T-cell (primary cell): Measurements from ENCODE around the gene TEX14. TPM values are rescaled to one million over a fixed set of nuclear protein-coding genes. Genes with fewer than 3 reads are reported as not detected.
"Not testable (repeated sequence)": the region's sequence is repeated elsewhere in the genome, so short reads cannot be mapped to it uniquely, and the experiment has no call there.

Experiments used
- ATAC-seq, 4 experiments: fragments of 200-7000 bp in 3 of 4; fragments of 150-1000 bp in 1 of 4; cut with Tn5 transposase; replicated peaks in 1 of 4; 1 replicate in 3 of 4; 2 replicates in 1 of 4; pipeline ENCODE4 v1.10.0; 2021; ENCODE audit warnings: moderate library complexity in 3 of 4, mild to moderate bottlenecking in 2 of 4, moderate number of reproducible peaks in 1 of 4
- CTCF ChIA-PET, 2 donors: fragments of 300-600 bp; sonication (Branson Sonifier 250); formaldehyde crosslinking; loops; one replicate each; lab custom pipeline; 2022; ENCODE audit warnings: antibody characterized with exemption in 2 of 2; lab: Charles Lee
- POLR2A ChIA-PET, 2 donors: fragments of 300-600 bp; sonication (Branson Sonifier 250); formaldehyde crosslinking; loops; one replicate each; lab custom pipeline; 2022; ENCODE audit warnings: antibody characterized with exemption in 2 of 2; lab: Charles Lee
- DNase-seq, 35 experiments: peaks; one replicate each; pipeline versions ENCODE4 v3.0.0 to v3.0.0-alpha.2; 2013 to 2023
- H3K27ac ChIP-seq: one replicate; pipeline ENCODE4 v1.5.1; 2013; ENCODE audit warnings: low read length
- H3K27me3 ChIP-seq, 2 experiments: replicated peaks in 1 of 2; 1 replicate in 1 of 2; 2 replicates in 1 of 2; pipeline versions ENCODE4 v1.6.1 to v1.7.0; 2013; ENCODE audit warnings: low read length in 1 of 2, mixed read lengths in 1 of 2; ENCODE audit not compliant: control insufficient read depth in 2 of 2, insufficient read depth in 2 of 2; ENCODE audit errors: extremely low read depth in 1 of 2
- H3K36me3 ChIP-seq, 2 donors: 1 replicate in 1 of 2; 2 replicates in 1 of 2; pipeline versions ENCODE4 v1.6.1 to v1.7.0; 2013; ENCODE audit warnings: low read length in 1 of 2; ENCODE audit not compliant: control insufficient read depth in 2 of 2, insufficient read depth in 1 of 2; ENCODE audit errors: extremely low read depth in 1 of 2
- H3K4me1 ChIP-seq, 2 experiments: 1 replicate in 1 of 2; 2 replicates in 1 of 2; pipeline versions ENCODE4 v1.6.1 to v1.7.0; 2013; ENCODE audit warnings: low read length in 2 of 2, mixed read lengths in 1 of 2; ENCODE audit not compliant: insufficient read depth in 2 of 2, control insufficient read depth in 1 of 2; ENCODE audit errors: extremely low read depth in 1 of 2
- H3K4me3 ChIP-seq, 2 donors: 1 replicate in 1 of 2; 2 replicates in 1 of 2; pipeline versions ENCODE4 v1.5.1 to v1.7.0; 2013; ENCODE audit warnings: mild to moderate bottlenecking in 2 of 2, low read length in 1 of 2, moderate library complexity in 1 of 2; ENCODE audit not compliant: control insufficient read depth in 1 of 2; ENCODE audit errors: extremely low read depth in 1 of 2
- H3K9me3 ChIP-seq: 2 replicates; pipeline ENCODE4 v1.7.0; 2013
- H3K27ac Mint-ChIP-seq, 2 donors: one replicate each; pipeline ENCODE4 v1.8.0; 2020 to 2021; ENCODE audit warnings: mild to moderate bottlenecking in 2 of 2, mixed read lengths in 2 of 2
- H3K27me3 Mint-ChIP-seq, 2 donors: one replicate each; pipeline ENCODE4 v1.8.0; 2021 to 2022; ENCODE audit warnings: mixed read lengths in 2 of 2
- H3K36me3 Mint-ChIP-seq: one replicate; pipeline ENCODE4 v1.8.0; 2021; ENCODE audit warnings: mixed read lengths
- H3K4me1 Mint-ChIP-seq, 3 donors: one replicate each; pipeline ENCODE4 v1.8.0; 2020 to 2022; ENCODE audit warnings: mixed read lengths in 3 of 3, mild to moderate bottlenecking in 1 of 3
- H3K4me3 Mint-ChIP-seq, 3 donors: one replicate each; pipeline ENCODE4 v1.8.0; 2020 to 2022; ENCODE audit warnings: mild to moderate bottlenecking in 3 of 3, mixed read lengths in 3 of 3, moderate library complexity in 3 of 3
- H3K9me3 Mint-ChIP-seq, 3 donors: one replicate each; pipeline ENCODE4 v1.8.0; 2020 to 2022; ENCODE audit warnings: mixed read lengths in 3 of 3
- WGBS: methylation state at CpG from one replicate; pipeline ENCODE4 v1.1.5; 2013; ENCODE audit warnings: missing lambda C conversion rate; ENCODE audit not compliant: insufficient coverage; 5-methylcytosine and 5-hydroxymethylcytosine counted together
- total RNA-seq, 35 experiments: library from RNA in 6 of 35; stranded (reverse) in 6 of 35; fragments of 120-200 nt in 1 of 35; gene quantifications; one replicate each; pipeline versions ENCODE4 v1.2.1 to v1.2.4 and lab custom pipeline; 2013 to 2026

TEX14 gene
- total RNA-seq, 5 donors from 2014 or later (not counting 1 experiment from before 2014, with no cell fraction given): 0.59 to 1.2 (median 0.73) TPM

- CTCF ChIA-PET, H3K9me3 ChIP-seq, DNase-seq, H3K27ac Mint-ChIP-seq, POLR2A ChIA-PET, H3K27me3 Mint-ChIP-seq, H3K36me3 Mint-ChIP-seq, ATAC-seq, H3K9me3 Mint-ChIP-seq, H3K27ac ChIP-seq, H3K4me1 ChIP-seq, H3K36me3 ChIP-seq, H3K27me3 ChIP-seq, H3K4me1 Mint-ChIP-seq, H3K4me3 Mint-ChIP-seq, H3K4me3 ChIP-seq: not testable (repeated sequence)
- WGBS: no CpG with 5 or more reads among the region's 6 CpGs
These were observed 7.4 kb downstream of the TEX14 start for GRCh38 chr17:58684462-58684861.

- 92% methylated on average over 4 of the region's 10 CpGs for WGBS
- CTCF ChIA-PET: no interaction called here
- no peaks in the 10 kb centered on the region for H3K4me1 ChIP-seq
These were observed 7.8 kb downstream of the TEX14 start for GRCh38 chr17:58684003-58684402.

GRCh38 chr17:58680038-58680369 is 11.8 kb downstream of the TEX14 start:
- H3K27ac ChIP-seq: no peak overlapping the region
- no peak overlapping the region for H3K4me3 Mint-ChIP-seq
- WGBS: no CpG with 5 or more reads among the region's 6 CpGs
- no peak for ATAC-seq
- no peak overlapping the region for H3K27ac Mint-ChIP-seq
- H3K9me3 ChIP-seq: no peaks in the 10 kb centered on the region
- H3K4me1 ChIP-seq: no peaks in the 10 kb centered on the region
- ChIA-PET CTCF (no interaction called here), POLR2A (no interaction called here)
- no peaks in the 10 kb centered on the region for H3K9me3 Mint-ChIP-seq
- DNase-seq: no peak
- H3K4me1 Mint-ChIP-seq: no peaks in the 10 kb centered on the region
- H3K27me3 ChIP-seq: peaks cover 0 to 5% of the 10 kb centered on the region in 2 experiments
- no peaks in the 10 kb centered on the region for H3K36me3 ChIP-seq
- no peak overlapping the region for H3K4me3 ChIP-seq
- no peaks in the 10 kb centered on the region for H3K36me3 Mint-ChIP-seq
- H3K27me3 Mint-ChIP-seq: no peaks in the 10 kb centered on the region

More at GRCh38 chr17:58684003-58684402, 7.8 kb downstream of the TEX14 start:
- Mint-ChIP-seq H3K9me3 (no peaks in the 10 kb centered on the region), H3K27me3 (peaks cover 0 to 2% of the 10 kb centered on the region in 2 donors), H3K36me3 (no peaks in the 10 kb centered on the region), H3K27ac (no peak overlapping the region), H3K4me1 (no peaks in the 10 kb centered on the region), H3K4me3 (no peak overlapping the region)
- POLR2A ChIA-PET: no interaction called here
- no peaks in the 10 kb centered on the region for H3K36me3 ChIP-seq
- no peak overlapping the region for H3K4me3 ChIP-seq
- DNase-seq: no peak
- H3K9me3 ChIP-seq: no peaks in the 10 kb centered on the region
- no peak overlapping the region for H3K27ac ChIP-seq
- ATAC-seq: no peak
- no peaks in the 10 kb centered on the region for H3K27me3 ChIP-seq

GRCh38 chr17:58679263-58680037 is 12.4 kb downstream of the TEX14 start:
- DNase-seq: no peak
- Histone ChIP-seq H3K4me3 (no peak overlapping the region), H3K27me3 (peaks cover 0 to 5% of the 10 kb centered on the region in 2 experiments), H3K36me3 (no peaks in the 10 kb centered on the region), H3K4me1 (no peaks in the 10 kb centered on the region), H3K27ac (no peak overlapping the region), H3K9me3 (no peaks in the 10 kb centered on the region)
- Mint-ChIP-seq H3K4me3 (no peak overlapping the region), H3K27me3 (no peaks in the 10 kb centered on the region), H3K4me1 (no peaks in the 10 kb centered on the region), H3K9me3 (no peaks in the 10 kb centered on the region), H3K36me3 (no peaks in the 10 kb centered on the region), H3K27ac (no peak overlapping the region)
- 37% methylated on average over 5 of the region's 12 CpGs for WGBS
- ChIA-PET CTCF (no interaction called here), POLR2A (interaction anchor here in 1 of 2 donors (0.7 kb wide), 1 partner anchor 13 kb away, joined by 3 read pairs; no protein-coding TSS in a partner anchor)
- ATAC-seq: no peak

GRCh38 chr17:58678287-58678686 is 13.6 kb downstream of the TEX14 start:
- H3K27ac ChIP-seq, CTCF ChIA-PET, H3K36me3 Mint-ChIP-seq, DNase-seq, H3K36me3 ChIP-seq, H3K4me3 ChIP-seq, POLR2A ChIA-PET, H3K27ac Mint-ChIP-seq, H3K27me3 Mint-ChIP-seq, H3K27me3 ChIP-seq, H3K4me3 Mint-ChIP-seq, H3K4me1 ChIP-seq, H3K9me3 Mint-ChIP-seq, H3K9me3 ChIP-seq, H3K4me1 Mint-ChIP-seq, ATAC-seq: not testable (repeated sequence)
- no CpG with 5 or more reads among the region's 5 CpGs for WGBS

GRCh38 chr17:58677194-58677880 is 14.5 kb downstream of the TEX14 start:
- POLR2A ChIA-PET: no interaction called here
- H3K9me3 ChIP-seq: no peaks in the 10 kb centered on the region
- no peak for ATAC-seq
- H3K4me1 ChIP-seq: no peaks in the 10 kb centered on the region
- Mint-ChIP-seq H3K36me3 (no peaks in the 10 kb centered on the region), H3K4me1 (no peaks in the 10 kb centered on the region), H3K27me3 (no peaks in the 10 kb centered on the region), H3K27ac (no peak overlapping the region), H3K4me3 (no peak overlapping the region), H3K9me3 (no peaks in the 10 kb centered on the region)
- no peak for DNase-seq
- 58% methylated on average over 2 of the region's 4 CpGs for WGBS
- CTCF ChIA-PET: interaction anchor here in 1 of 2 donors (0.6 to 0.7 kb wide), 2 partner anchors 11 to 591 kb away, joined by 3 read pairs; no protein-coding TSS in a partner anchor
- no peaks in the 10 kb centered on the region for H3K36me3 ChIP-seq
- H3K27me3 ChIP-seq: peaks cover 0 to 8% of the 10 kb centered on the region in 2 experiments
- no peak overlapping the region for H3K4me3 ChIP-seq
- H3K27ac ChIP-seq: no peak overlapping the region
